Activated naive CD8-positive, alpha-beta T cell (primary cell): Measurements from ENCODE around the gene TCERG1L.
"Not testable (repeated sequence)": the region's sequence is repeated elsewhere in the genome, so short reads cannot be mapped to it uniquely, and the experiment has no call there.

Source experiments
- H3K27ac Mint-ChIP-seq: one replicate; pipeline ENCODE4 v1.8.0; 2021; ENCODE audit warnings: mixed read lengths
- H3K27me3 Mint-ChIP-seq: one replicate; pipeline ENCODE4 v1.8.0; 2021; ENCODE audit warnings: mixed read lengths
- H3K36me3 Mint-ChIP-seq: one replicate; pipeline ENCODE4 v1.8.0; 2021; ENCODE audit warnings: mixed read lengths
- H3K4me1 Mint-ChIP-seq: one replicate; pipeline ENCODE4 v1.8.0; 2021; ENCODE audit warnings: low read depth, mixed read lengths
- H3K4me3 Mint-ChIP-seq: one replicate; pipeline ENCODE4 v1.8.0; 2021; ENCODE audit warnings: mild to moderate bottlenecking, mixed read lengths
- H3K9me3 Mint-ChIP-seq: one replicate; pipeline ENCODE4 v1.8.0; 2021; ENCODE audit warnings: low read depth, mixed read lengths

TCERG1L gene

GRCh38 chr10:131178521-131179331, 132.8 kb downstream of the TCERG1L start:
- Mint-ChIP-seq H3K36me3 (no peaks in the 10 kb centered on the region), H3K27me3 (peaks cover 2% of the 10 kb centered on the region), H3K4me1 (no peaks in the 10 kb centered on the region), H3K27ac (no peak overlapping the region), H3K4me3 (no peak overlapping the region), H3K9me3 (no peaks in the 10 kb centered on the region)

GRCh38 chr10:131177431-131178327, 133.8 kb downstream of the TCERG1L start:
- H3K36me3 Mint-ChIP-seq = no peaks in the 10 kb centered on the region
- H3K27ac Mint-ChIP-seq = no peak overlapping the region
- H3K4me3 Mint-ChIP-seq = no peak overlapping the region
- no peaks in the 10 kb centered on the region for H3K9me3 Mint-ChIP-seq
- no peaks in the 10 kb centered on the region for H3K4me1 Mint-ChIP-seq
- peaks cover 2% of the 10 kb centered on the region for H3K27me3 Mint-ChIP-seq

GRCh38 chr10:131176907-131177306, 134.6 kb downstream of the TCERG1L start:
- Mint-ChIP-seq H3K4me1 (no peaks in the 10 kb centered on the region), H3K36me3 (no peaks in the 10 kb centered on the region), H3K27me3 (peaks cover 2% of the 10 kb centered on the region), H3K9me3 (no peaks in the 10 kb centered on the region), H3K27ac (no peak overlapping the region), H3K4me3 (no peak overlapping the region)

GRCh38 chr10:131176324-131176723, 135.2 kb downstream of the TCERG1L start:
- not testable (repeated sequence) for H3K27me3 Mint-ChIP-seq, H3K4me1 Mint-ChIP-seq, H3K9me3 Mint-ChIP-seq, H3K27ac Mint-ChIP-seq, H3K36me3 Mint-ChIP-seq, H3K4me3 Mint-ChIP-seq

- peaks cover 2% of the 10 kb centered on the region for H3K27me3 Mint-ChIP-seq
- no peak overlapping the region for H3K4me3 Mint-ChIP-seq
- H3K36me3 Mint-ChIP-seq = no peaks in the 10 kb centered on the region
- no peaks in the 10 kb centered on the region for H3K9me3 Mint-ChIP-seq
- no peaks in the 10 kb centered on the region for H3K4me1 Mint-ChIP-seq
- no peak overlapping the region for H3K27ac Mint-ChIP-seq
Observed at GRCh38 chr10:131175891-131176290, 135.6 kb downstream of the TCERG1L start.

GRCh38 chr10:131174651-131175540, 136.6 kb downstream of the TCERG1L start:
- Mint-ChIP-seq H3K27ac (no peak overlapping the region), H3K9me3 (no peaks in the 10 kb centered on the region), H3K4me3 (no peak overlapping the region), H3K36me3 (no peaks in the 10 kb centered on the region), H3K4me1 (no peaks in the 10 kb centered on the region), H3K27me3 (peaks cover under 1% of the 10 kb centered on the region)

GRCh38 chr10:131174211-131174565, 137.3 kb downstream of the TCERG1L start:
- Mint-ChIP-seq H3K4me3 (no peak overlapping the region), H3K27me3 (peaks cover 1% of the 10 kb centered on the region), H3K9me3 (no peaks in the 10 kb centered on the region), H3K4me1 (no peaks in the 10 kb centered on the region), H3K27ac (no peak overlapping the region), H3K36me3 (no peaks in the 10 kb centered on the region)

GRCh38 chr10:131173484-131174210, 137.9 kb downstream of the TCERG1L start:
- no peaks in the 10 kb centered on the region for H3K36me3 Mint-ChIP-seq
- peaks cover 1% of the 10 kb centered on the region for H3K27me3 Mint-ChIP-seq
- no peak overlapping the region for H3K4me3 Mint-ChIP-seq
- H3K9me3 Mint-ChIP-seq = no peaks in the 10 kb centered on the region
- no peaks in the 10 kb centered on the region for H3K4me1 Mint-ChIP-seq
- H3K27ac Mint-ChIP-seq = no peak overlapping the region

GRCh38 chr10:131172433-131172832, 139.1 kb downstream of the TCERG1L start:
- no peaks in the 10 kb centered on the region for H3K36me3 Mint-ChIP-seq
- H3K4me1 Mint-ChIP-seq = no peaks in the 10 kb centered on the region
- H3K9me3 Mint-ChIP-seq = no peaks in the 10 kb centered on the region
- peaks cover 1% of the 10 kb centered on the region for H3K27me3 Mint-ChIP-seq
- no peak overlapping the region for H3K27ac Mint-ChIP-seq
- no peak overlapping the region for H3K4me3 Mint-ChIP-seq

GRCh38 chr10:131169146-131169545, 142.4 kb downstream of the TCERG1L start:
- Mint-ChIP-seq H3K27ac (no peak overlapping the region), H3K27me3 (peaks cover 1% of the 10 kb centered on the region), H3K4me3 (no peak overlapping the region), H3K9me3 (no peaks in the 10 kb centered on the region), H3K4me1 (no peaks in the 10 kb centered on the region), H3K36me3 (no peaks in the 10 kb centered on the region)

- Mint-ChIP-seq H3K9me3 (no peaks in the 10 kb centered on the region), H3K4me3 (no peak overlapping the region), H3K27ac (no peak overlapping the region), H3K4me1 (no peaks in the 10 kb centered on the region), H3K36me3 (no peaks in the 10 kb centered on the region), H3K27me3 (peaks cover 1% of the 10 kb centered on the region)
Observed at GRCh38 chr10:131168238-131168875, 143.2 kb downstream of the TCERG1L start.

- Mint-ChIP-seq H3K4me1 (no peaks in the 10 kb centered on the region), H3K4me3 (no peak overlapping the region), H3K27me3 (peaks cover 1% of the 10 kb centered on the region)
Observed at GRCh38 chr10:131167036-131167860, 144.3 kb downstream of the TCERG1L start.

GRCh38 chr10:131166486-131166885, 145.0 kb downstream of the TCERG1L start:
- no peaks in the 10 kb centered on the region for H3K36me3 Mint-ChIP-seq
- peaks cover 1% of the 10 kb centered on the region for H3K27me3 Mint-ChIP-seq
- H3K27ac Mint-ChIP-seq = no peak overlapping the region
- no peaks in the 10 kb centered on the region for H3K4me1 Mint-ChIP-seq
- no peak overlapping the region for H3K4me3 Mint-ChIP-seq
- no peaks in the 10 kb centered on the region for H3K9me3 Mint-ChIP-seq

More at GRCh38 chr10:131167036-131167860, 144.3 kb downstream of the TCERG1L start:
- Mint-ChIP-seq H3K36me3 (no peaks in the 10 kb centered on the region), H3K27ac (no peak overlapping the region), H3K9me3 (no peaks in the 10 kb centered on the region)
